H9 (cell line): Measurements from ENCODE around the gene PPP2R3B. TPM values are rescaled to one million over a fixed set of nuclear protein-coding genes. Genes with fewer than 3 reads are reported as not detected.

Experiments used
- DNase-seq: peaks from one replicate; pipeline ENCODE4 v3.0.0-alpha.2; 2017
- H2AFZ ChIP-seq: one replicate; pipeline ENCODE4 v1.6.1; 2013; ENCODE audit warnings: mild to moderate bottlenecking, low read length, control low read depth, moderate library complexity
- H2AK5ac ChIP-seq: 2 replicates; pipeline ENCODE4 v1.6.1; 2013; ENCODE audit warnings: low read length, control low read depth, mixed read lengths; ENCODE audit not compliant: insufficient read length
- H2BK120ac ChIP-seq: one replicate; pipeline ENCODE4 v1.6.1; 2013; ENCODE audit warnings: low read depth, mild to moderate bottlenecking, low read length, control low read depth, inconsistent platforms; ENCODE audit not compliant: poor library complexity, severe bottlenecking
- H2BK12ac ChIP-seq: 2 replicates; pipeline ENCODE4 v1.6.1; 2013; ENCODE audit warnings: low read length, control low read depth, mixed read lengths, low read depth; ENCODE audit not compliant: insufficient read length
- H2BK15ac ChIP-seq: 2 replicates; pipeline ENCODE4 v1.6.1; 2013; ENCODE audit warnings: low read depth, low read length, control low read depth
- H2BK20ac ChIP-seq: one replicate; pipeline ENCODE4 v1.6.1; 2013; ENCODE audit warnings: low read depth, mild to moderate bottlenecking, low read length, control low read depth, inconsistent platforms; ENCODE audit not compliant: poor library complexity, severe bottlenecking
- H2BK5ac ChIP-seq: 2 replicates; pipeline ENCODE4 v1.6.1; 2013; ENCODE audit warnings: low read length, control low read depth, mixed read lengths; ENCODE audit not compliant: insufficient read length
- H3K14ac ChIP-seq: 2 replicates; pipeline ENCODE4 v1.6.1; 2013; ENCODE audit warnings: low read length, control low read depth; ENCODE audit not compliant: insufficient read depth
- H3K18ac ChIP-seq: 2 replicates; pipeline ENCODE4 v1.6.1; 2013; ENCODE audit warnings: low read depth, mild to moderate bottlenecking, mixed read lengths, low read length, control low read depth; ENCODE audit not compliant: insufficient read length
- H3K23ac ChIP-seq: 2 replicates; pipeline ENCODE4 v1.6.1; 2013; ENCODE audit warnings: low read length, control low read depth, mixed read lengths, low read depth; ENCODE audit not compliant: insufficient read length
- H3K23me2 ChIP-seq: 2 replicates; pipeline ENCODE4 v1.6.1; 2013; ENCODE audit warnings: low read depth, mild to moderate bottlenecking, mixed read lengths, low read length, control low read depth; ENCODE audit not compliant: insufficient read length, poor library complexity, severe bottlenecking
- H3K27ac ChIP-seq: 2 replicates; pipeline ENCODE4 v1.5.1; 2013; ENCODE audit warnings: low read length, control low read depth, mixed read lengths, low read depth; ENCODE audit not compliant: insufficient read length
- H3K27me3 ChIP-seq: 2 replicates; pipeline ENCODE4 v1.6.1; 2013; ENCODE audit warnings: low read length, control low read depth, inconsistent platforms; ENCODE audit not compliant: insufficient read depth
- H3K4ac ChIP-seq: 2 replicates; pipeline ENCODE4 v1.6.1; 2013; ENCODE audit warnings: low read depth, mild to moderate bottlenecking, control low read depth, inconsistent platforms, low read length, moderate library complexity
- H3K4me1 ChIP-seq: 2 replicates; pipeline ENCODE4 v1.6.1; 2013; ENCODE audit warnings: low read length, control low read depth, inconsistent platforms; ENCODE audit not compliant: insufficient read depth
- H3K4me2 ChIP-seq: 2 replicates; pipeline ENCODE4 v1.6.1; 2013; ENCODE audit warnings: low read length, control low read depth, mixed read lengths; ENCODE audit not compliant: insufficient read length, insufficient read depth
- H3K56ac ChIP-seq: 2 replicates; pipeline ENCODE4 v1.6.1; 2013; ENCODE audit warnings: low read depth, mild to moderate bottlenecking, mixed read lengths, low read length, control low read depth; ENCODE audit not compliant: insufficient read length
- H3K79me1 ChIP-seq: 2 replicates; pipeline ENCODE4 v1.6.1; 2013; ENCODE audit warnings: low read depth, mild to moderate bottlenecking, moderate library complexity, low read length, control low read depth, inconsistent platforms; ENCODE audit not compliant: insufficient read depth, poor library complexity, severe bottlenecking
- H3K79me2 ChIP-seq: 2 replicates; pipeline ENCODE4 v1.6.1; 2013; ENCODE audit warnings: low read length, control low read depth, inconsistent platforms; ENCODE audit not compliant: insufficient read depth
- H3K9ac ChIP-seq: 2 replicates; pipeline ENCODE4 v1.6.1; 2013; ENCODE audit warnings: low read length, control low read depth, mixed read lengths; ENCODE audit not compliant: insufficient read length; ENCODE audit errors: extremely low read depth
- H3K9me3 ChIP-seq: one replicate; pipeline ENCODE4 v1.6.1; 2013; ENCODE audit warnings: low read depth, low read length, inconsistent platforms; ENCODE audit not compliant: control insufficient read depth
- H3T11ph ChIP-seq: one replicate; pipeline ENCODE4 v1.6.1; 2013; ENCODE audit warnings: mild to moderate bottlenecking, low read length, control low read depth, inconsistent platforms
- H4K20me1 ChIP-seq: one replicate; pipeline ENCODE4 v1.6.1; 2013; ENCODE audit not compliant: control insufficient read depth, insufficient read length, insufficient read depth
- H4K5ac ChIP-seq: 2 replicates; pipeline ENCODE4 v1.6.1; 2013; ENCODE audit warnings: low read depth, mild to moderate bottlenecking, mixed read lengths, low read length, control low read depth; ENCODE audit not compliant: insufficient read length
- H4K8ac ChIP-seq: replicated peaks from 2 replicates; pipeline ENCODE4 v1.6.1; 2013; ENCODE audit warnings: low read length, control low read depth, mixed read lengths, low read depth; ENCODE audit not compliant: insufficient read length
- H4K91ac ChIP-seq: 2 replicates; pipeline ENCODE4 v1.6.1; 2013; ENCODE audit warnings: low read depth, mild to moderate bottlenecking, moderate library complexity, mixed read lengths, low read length, control low read depth; ENCODE audit not compliant: insufficient read length
- H3K27ac Mint-ChIP-seq, 3 experiments: 2 replicates in 2 of 3; 3 replicates in 1 of 3; pipeline ENCODE4 v1.8.0; 2020 to 2021; ENCODE audit warnings: mixed read lengths in 3 of 3, mild to moderate bottlenecking in 1 of 3, moderate library complexity in 1 of 3
- H3K27me3 Mint-ChIP-seq: 2 replicates; pipeline ENCODE4 v1.8.0; 2021; ENCODE audit warnings: low read depth, mild to moderate bottlenecking, moderate library complexity, mixed read lengths
- H3K36me3 Mint-ChIP-seq, 3 experiments: 2 replicates in 2 of 3; 3 replicates in 1 of 3; pipeline ENCODE4 v1.8.0; 2020 to 2021; ENCODE audit warnings: low read depth in 3 of 3, mixed read lengths in 3 of 3; ENCODE audit not compliant: insufficient read depth in 1 of 3
- H3K4me1 Mint-ChIP-seq, 2 experiments: 2 replicates each; pipeline ENCODE4 v1.8.0; 2020; ENCODE audit warnings: mixed read lengths in 2 of 2
- H3K4me3 Mint-ChIP-seq, 2 experiments: 2 replicates in 1 of 2; 3 replicates in 1 of 2; pipeline ENCODE4 v1.8.0; 2020 to 2021; ENCODE audit warnings: mild to moderate bottlenecking in 2 of 2, mixed read lengths in 2 of 2, moderate library complexity in 1 of 2
- H3K9me3 Mint-ChIP-seq, 2 experiments: 2 replicates in 1 of 2; 3 replicates in 1 of 2; pipeline ENCODE4 v1.8.0; 2020; ENCODE audit warnings: mild to moderate bottlenecking in 2 of 2, mixed read lengths in 2 of 2, moderate library complexity in 1 of 2
- CTCF ChIP-seq: fragments of 200-600 bp; sonication (generic); conservative IDR thresholded peaks from 3 replicates; pipeline ENCODE4 v1.8.0; 2021; ENCODE audit warnings: antibody characterized with exemption, mild to moderate bottlenecking
- WGBS: extraction: QIAGEN DNeasy Blood & Tissue Kit; methylation state at CpG from one replicate; pipeline ENCODE4 v1.1.7; 2013; ENCODE audit warnings: missing lambda C conversion rate, low lambda C conversion rate, mixed read lengths; ENCODE audit not compliant: insufficient read length; ENCODE audit errors: extremely low coverage; 5-methylcytosine and 5-hydroxymethylcytosine counted together
- total RNA-seq: library from RNA; stranded (reverse); gene quantifications from 2 replicates; pipeline ENCODE4 v1.2.1, GENCODE V29; 2021

Gene PPP2R3B
- total RNA-seq, 1 experiment from 2014 or later, result 72.1 TPM

GRCh38 chrX:370963-371745 lies 15.6 kb downstream of the PPP2R3B start:
- Histone ChIP-seq H2AK5ac (no peak overlapping the region), H3K4ac (no peak overlapping the region), H2BK5ac (no peak overlapping the region), H2BK20ac (no peak overlapping the region), H3K23me2 (peaks cover 14% of the 10 kb centered on the region), H3K56ac (no peak overlapping the region), H4K20me1 (peaks cover 2% of the 10 kb centered on the region), H3K9ac (no peak overlapping the region), H3K18ac (peak overlapping the region; percentile 36), H3K27ac (no peak overlapping the region), H4K91ac (no peak overlapping the region), H2BK12ac (no peak overlapping the region), H3K4me2 (no peak overlapping the region), H3T11ph (no peak overlapping the region), H3K4me1 (peaks cover 3% of the 10 kb centered on the region; the same call in 1 of the 2 replicates), H3K23ac (no peak overlapping the region), H3K79me2 (peaks cover 7% of the 10 kb centered on the region; the same call in 1 of the 2 replicates), H3K27me3 (peaks cover 8% of the 10 kb centered on the region; the same call in 1 of the 2 replicates), H3K14ac (no peak overlapping the region; the same call in 1 of the 2 replicates), H2AFZ (no peak overlapping the region), H4K5ac (no peak overlapping the region), H4K8ac (no peak overlapping the region), H2BK15ac (no peak overlapping the region), H3K79me1 (peaks cover 7% of the 10 kb centered on the region), H2BK120ac (no peak overlapping the region), H3K9me3 (no peaks in the 10 kb centered on the region)
- TF ChIP-seq CTCF, result no peak
- H3K4me3 Mint-ChIP-seq, result no peak overlapping the region
- peaks cover 43% of the 10 kb centered on the region for H3K27me3 Mint-ChIP-seq
- H3K36me3 Mint-ChIP-seq, result peaks cover 3 to 13% (median 3%) of the 10 kb centered on the region in 3 experiments; a peak in 3 of 7 replicates
- DNase-seq, result no peak
- peaks cover 29 to 41% of the 10 kb centered on the region in 2 experiments for H3K4me1 Mint-ChIP-seq
- no peaks in the 10 kb centered on the region for H3K9me3 Mint-ChIP-seq
- H3K27ac Mint-ChIP-seq, result peak overlapping the region in 1 of 3 experiments; percentile 89; a peak in 2 of 7 replicates
- no CpG with 5 or more reads among the region's 48 CpGs for WGBS
